ENCODE measurements around the gene MLEC. TPM values are rescaled to one million over a fixed set of nuclear protein-coding genes. Genes with fewer than 3 reads are reported as not detected.
A peak's percentile ranks its signal among the peaks of the same experiment; 100 is the strongest.

The MLEC gene
- total and polyA plus RNA-seq, 2 of the 13 experiments (the other 11 are each of a cell fraction or from before 2014, with no cell fraction given), result 49.8 to 156 TPM

DNA sequence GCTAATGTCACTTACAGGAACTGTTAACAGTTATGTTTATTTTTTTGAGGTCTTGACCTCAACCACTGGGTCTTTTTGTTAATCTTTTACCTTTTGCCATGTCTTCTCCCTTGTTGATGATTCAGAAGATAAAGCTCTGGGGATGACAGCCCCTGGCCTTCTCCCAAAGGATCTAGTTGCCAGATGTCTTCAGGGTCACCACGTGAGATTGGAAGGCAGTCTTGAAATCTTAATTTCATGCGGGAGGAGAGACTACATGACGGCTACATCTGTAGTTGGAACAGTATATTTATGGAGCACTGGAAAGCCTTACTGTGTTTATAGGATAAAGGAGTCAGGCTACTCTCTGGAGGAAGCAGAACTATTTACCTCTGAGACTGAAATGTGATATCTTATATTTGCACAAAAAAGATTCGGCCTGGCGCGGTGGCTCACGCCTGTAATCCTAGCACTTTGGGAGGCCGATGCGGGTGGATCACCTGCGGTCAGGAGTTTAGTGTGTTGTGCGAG lies 5.6 kb downstream of the MLEC start (continued):
- no peak for TF ChIP-seq TSC22D2 (CRISPR knock-in tag; IDR thresholded peaks at IDR 0.05; ENCODE audit: borderline replicate concordance)
- TF ChIP-seq HDAC2 (CRISPR knock-in tag; IDR thresholded peaks at IDR 0.05), result peak; percentile 44; the same call in 1 of the 2 replicates
- TF ChIP-seq, protein P1, sequence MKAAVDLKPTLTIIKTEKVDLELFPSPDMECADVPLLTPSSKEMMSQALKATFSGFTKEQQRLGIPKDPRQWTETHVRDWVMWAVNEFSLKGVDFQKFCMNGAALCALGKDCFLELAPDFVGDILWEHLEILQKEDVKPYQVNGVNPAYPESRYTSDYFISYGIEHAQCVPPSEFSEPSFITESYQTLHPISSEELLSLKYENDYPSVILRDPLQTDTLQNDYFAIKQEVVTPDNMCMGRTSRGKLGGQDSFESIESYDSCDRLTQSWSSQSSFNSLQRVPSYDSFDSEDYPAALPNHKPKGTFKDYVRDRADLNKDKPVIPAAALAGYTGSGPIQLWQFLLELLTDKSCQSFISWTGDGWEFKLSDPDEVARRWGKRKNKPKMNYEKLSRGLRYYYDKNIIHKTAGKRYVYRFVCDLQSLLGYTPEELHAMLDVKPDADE (CRISPR knock-in tag; IDR thresholded peaks at IDR 0.05), result no peak
- peak; percentile 52; the same call in 1 of the 2 replicates for TF ChIP-seq CREM (IDR thresholded peaks at IDR 0.05)
- TF ChIP-seq CREM (CRISPR knock-in tag; IDR thresholded peaks at IDR 0.05), result no peak
- 0 out of 2 replicates have a peak, but pooled peaks have one; percentile 32 for TF ChIP-seq ZNF614 (CRISPR knock-in tag; IDR thresholded peaks at IDR 0.05; ENCODE audit: borderline replicate concordance)
- no peak for TF ChIP-seq NFE2 (CRISPR knock-in tag; IDR thresholded peaks at IDR 0.05)
- TF ChIP-seq ZNF460 (CRISPR knock-in tag; IDR thresholded peaks at IDR 0.05; ENCODE audit: borderline replicate concordance), result peak; percentile 80; the same call in 1 of the 2 replicates
- no peak for TF ChIP-seq ARNT2 (CRISPR knock-in tag; IDR thresholded peaks at IDR 0.05; ENCODE audit: low read depth)
- no peak; the same call in 1 of the 2 replicates for TF ChIP-seq NR2C2 (CRISPR knock-in tag; IDR thresholded peaks at IDR 0.05; ENCODE audit: borderline replicate concordance)
- no peak for TF ChIP-seq MAF1 (CRISPR knock-in tag; IDR thresholded peaks at IDR 0.05; ENCODE audit: borderline replicate concordance)
- TF ChIP-seq BRCA1 (CRISPR knock-in tag; IDR thresholded peaks at IDR 0.05), result no peak
- no peak for TF ChIP-seq MZF1 (CRISPR knock-in tag; IDR thresholded peaks at IDR 0.05; ENCODE audit: borderline replicate concordance)
- TF ChIP-seq ZNF30 (CRISPR knock-in tag; IDR thresholded peaks at IDR 0.05), result no peak
- no peak for TF ChIP-seq CBX1 (IDR thresholded peaks at IDR 0.05; ENCODE audit: low read depth)
- no peak for TF ChIP-seq RFX3 (CRISPR knock-in tag; IDR thresholded peaks at IDR 0.05)
- TF ChIP-seq MIXL1 (CRISPR knock-in tag; IDR thresholded peaks at IDR 0.05), result peak; percentile 35; the same call in 1 of the 2 replicates
- TF ChIP-seq GTF2F1 (IDR thresholded peaks at IDR 0.05; ENCODE audit: low read length), result no peak
- TF ChIP-seq ZNF24 (IDR thresholded peaks at IDR 0.05), result no peak
- no peak for TF ChIP-seq ELF4 (CRISPR knock-in tag; IDR thresholded peaks at IDR 0.05; ENCODE audit: borderline replicate concordance)
- TF ChIP-seq MXI1 (IDR thresholded peaks at IDR 0.05; ENCODE audit: borderline replicate concordance, low read depth, low read length), result peak; percentile 44; the same call in 1 of the 3 replicates
- TF ChIP-seq KDM5A (IDR thresholded peaks at IDR 0.05; ENCODE audit: borderline replicate concordance, low read length), result no peak
- TF ChIP-seq, protein P2, sequence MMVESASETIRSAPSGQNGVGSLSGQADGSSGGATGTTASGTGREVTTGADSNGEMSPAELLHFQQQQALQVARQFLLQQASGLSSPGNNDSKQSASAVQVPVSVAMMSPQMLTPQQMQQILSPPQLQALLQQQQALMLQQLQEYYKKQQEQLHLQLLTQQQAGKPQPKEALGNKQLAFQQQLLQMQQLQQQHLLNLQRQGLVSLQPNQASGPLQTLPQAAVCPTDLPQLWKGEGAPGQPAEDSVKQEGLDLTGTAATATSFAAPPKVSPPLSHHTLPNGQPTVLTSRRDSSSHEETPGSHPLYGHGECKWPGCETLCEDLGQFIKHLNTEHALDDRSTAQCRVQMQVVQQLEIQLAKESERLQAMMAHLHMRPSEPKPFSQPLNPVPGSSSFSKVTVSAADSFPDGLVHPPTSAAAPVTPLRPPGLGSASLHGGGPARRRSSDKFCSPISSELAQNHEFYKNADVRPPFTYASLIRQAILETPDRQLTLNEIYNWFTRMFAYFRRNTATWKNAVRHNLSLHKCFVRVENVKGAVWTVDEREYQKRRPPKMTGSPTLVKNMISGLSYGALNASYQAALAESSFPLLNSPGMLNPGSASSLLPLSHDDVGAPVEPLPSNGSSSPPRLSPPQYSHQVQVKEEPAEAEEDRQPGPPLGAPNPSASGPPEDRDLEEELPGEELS (CRISPR knock-in tag; IDR thresholded peaks at IDR 0.05), result peak; percentile 51; the same call in 1 of the 2 replicates
- TF ChIP-seq MTA3 (CRISPR knock-in tag; IDR thresholded peaks at IDR 0.05), result no peak
- peak; percentile 24; the same call in 1 of the 2 replicates for TF ChIP-seq SIX4 (CRISPR knock-in tag; IDR thresholded peaks at IDR 0.05)
- no peak for TF ChIP-seq ZNF446 (CRISPR knock-in tag; IDR thresholded peaks at IDR 0.05)
- TF ChIP-seq RXRB (CRISPR knock-in tag; IDR thresholded peaks at IDR 0.05; ENCODE audit: borderline replicate concordance), result peak; percentile 88
